Bronchial epithelial cell (primary cell): ENCODE measurements around the gene GLP1R. TPM values are rescaled to one million over a fixed set of nuclear protein-coding genes. Genes with fewer than 3 reads are reported as not detected.

ENCODE experiments used
- DNase-seq: peaks from one replicate; pipeline ENCODE4 v3.0.0-alpha.2; 2010; ENCODE audit warnings: low read depth
- FAIRE-seq: peaks from 2 replicates; lab custom pipeline; 2011; peaks lifted over from hg19 to GRCh38; lab: Jason Lieb, UNC
- H3K27me3 ChIP-seq: 2 replicates; pipeline ENCODE4 v1.5.1; 2011; ENCODE audit warnings: low read length; ENCODE audit not compliant: control insufficient read depth, insufficient read depth
- H3K36me3 ChIP-seq: 2 replicates; pipeline ENCODE4 v1.5.1; 2011; ENCODE audit warnings: low read length; ENCODE audit not compliant: control insufficient read depth, insufficient read depth
- H3K4me3 ChIP-seq: 2 replicates; pipeline ENCODE4 v1.5.1; 2011; ENCODE audit warnings: mild to moderate bottlenecking, low read depth, low read length, control low read depth
- CTCF ChIP-seq: IDR thresholded peaks from 2 replicates; pipeline ENCODE4 v1.5.1; 2011; ENCODE audit warnings: mild to moderate bottlenecking, moderate library complexity, low read length, control low read depth, inconsistent platforms; ENCODE audit not compliant: insufficient read depth, severe bottlenecking
- total RNA-seq: library from RNA; depleted of rRNA; stranded (reverse); fragments of >200 nt; gene quantifications from 2 replicates; pipeline ENCODE4 v1.2.1, GENCODE V29; 2014

GLP1R gene
- total RNA-seq, 1 donor from 2014 or later = not detected

GRCh38 chr6:39076623-39077535 is 28.3 kb downstream of the GLP1R start:
- no peak overlapping the region for H3K4me3 ChIP-seq
- DNase-seq (no peak), FAIRE-seq (no peak)
- no peaks in the 10 kb centered on the region for H3K27me3 ChIP-seq
- no peaks in the 10 kb centered on the region for H3K36me3 ChIP-seq
- TF ChIP-seq CTCF = no peak

GRCh38 chr6:39077882-39078594 is 29.5 kb downstream of the GLP1R start:
- TF ChIP-seq CTCF = no peak
- FAIRE-seq (no peak), DNase-seq (no peak)
- Histone ChIP-seq H3K4me3 (no peak overlapping the region), H3K36me3 (no peaks in the 10 kb centered on the region), H3K27me3 (no peaks in the 10 kb centered on the region)

GRCh38 chr6:39078695-39079094 is 30.1 kb downstream of the GLP1R start:
- Histone ChIP-seq H3K36me3 (no peaks in the 10 kb centered on the region), H3K4me3 (no peak overlapping the region), H3K27me3 (no peaks in the 10 kb centered on the region)
- no peak for FAIRE-seq
- no peak for DNase-seq
- TF ChIP-seq CTCF = no peak

- no peak for TF ChIP-seq CTCF
- no peak for FAIRE-seq
- no peaks in the 10 kb centered on the region for H3K36me3 ChIP-seq
- no peak overlapping the region for H3K4me3 ChIP-seq
- H3K27me3 ChIP-seq = no peaks in the 10 kb centered on the region
- DNase-seq = no peak
Measured at GRCh38 chr6:39079197-39080125, 30.9 kb downstream of the GLP1R start.

GRCh38 chr6:39080246-39080875 is 31.8 kb downstream of the GLP1R start:
- Histone ChIP-seq H3K4me3 (no peak overlapping the region), H3K36me3 (no peaks in the 10 kb centered on the region), H3K27me3 (no peaks in the 10 kb centered on the region)
- TF ChIP-seq CTCF = no peak
- peak; percentile 7 for FAIRE-seq
- no peak for DNase-seq
